SH-SY5Y (cell line): Measurements from ENCODE around the gene SLC35F5.

Source experiments
- GATA2 ChIP-seq: IDR thresholded peaks from 2 replicates; pipeline ENCODE4 v1.6.1; 2011; ENCODE audit warnings: mild to moderate bottlenecking, low read depth, low read length
- GATA3 ChIP-seq: IDR thresholded peaks from 2 replicates; pipeline ENCODE4 v1.6.1; 2011; ENCODE audit warnings: low read depth, mild to moderate bottlenecking, low read length, moderate library complexity

- TF ChIP-seq GATA2 = no peak
- TF ChIP-seq GATA3 = no peak
These were observed 79.7 kb downstream of the SLC35F5 start for GRCh38 chr2:113676623-113677266.
